Inferior parietal cortex (tissue), 1 donor: ENCODE measurements around the gene ZFPM1.

Experiments used
- DNase-seq: peaks from one replicate; pipeline ENCODE4 v3.0.0-alpha.2; 2016; ENCODE audit errors: extremely low spot score

ZFPM1 gene

GRCh38 chr16:88539261-88539651 is 86.2 kb downstream of the ZFPM1 start:
- no peak for DNase-seq

DNA sequence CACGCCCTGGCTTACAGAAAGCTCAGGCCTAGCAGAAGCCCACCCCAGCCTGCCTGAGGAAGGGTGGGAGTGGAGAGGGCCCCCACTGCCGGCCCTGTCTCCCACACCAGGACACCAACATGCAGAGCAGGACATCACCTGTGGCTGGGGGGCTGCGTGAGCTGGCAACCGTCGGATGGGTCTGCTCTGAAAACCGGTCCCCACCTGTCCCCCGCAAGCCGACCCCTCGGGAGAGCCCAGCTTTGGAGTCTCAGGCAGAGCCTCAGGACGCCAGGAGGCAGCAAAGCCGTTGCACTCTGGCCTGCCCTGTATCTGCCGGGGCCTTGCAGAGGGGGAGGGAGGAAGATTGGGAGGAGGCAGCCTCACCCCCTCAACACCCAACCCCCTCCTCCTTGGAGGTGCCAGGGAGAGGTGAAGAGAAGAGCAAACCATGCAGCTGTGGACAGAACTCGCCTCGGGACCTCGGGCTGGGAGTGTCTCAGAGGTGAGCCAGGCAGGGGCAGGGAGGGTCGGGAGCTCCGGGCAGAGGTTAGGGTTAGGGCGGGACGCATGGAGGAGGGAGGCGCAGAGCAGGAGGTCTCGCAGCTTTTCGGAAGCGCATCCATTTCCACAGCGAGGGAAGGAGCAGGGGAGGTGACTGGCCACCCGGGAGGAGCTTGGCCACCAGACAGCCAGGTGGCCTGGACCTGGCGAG is 86.7 kb downstream of the ZFPM1 start:
- DNase-seq = no peak

GRCh38 chr16:88540346-88540977 is 87.4 kb downstream of the ZFPM1 start:
- no peak for DNase-seq

- no peak for DNase-seq
Observed at GRCh38 chr16:88541831-88542616, 88.9 kb downstream of the ZFPM1 start.

- DNase-seq = no peak
Observed at GRCh38 chr16:88543230-88543813, 90.2 kb downstream of the ZFPM1 start.

DNA sequence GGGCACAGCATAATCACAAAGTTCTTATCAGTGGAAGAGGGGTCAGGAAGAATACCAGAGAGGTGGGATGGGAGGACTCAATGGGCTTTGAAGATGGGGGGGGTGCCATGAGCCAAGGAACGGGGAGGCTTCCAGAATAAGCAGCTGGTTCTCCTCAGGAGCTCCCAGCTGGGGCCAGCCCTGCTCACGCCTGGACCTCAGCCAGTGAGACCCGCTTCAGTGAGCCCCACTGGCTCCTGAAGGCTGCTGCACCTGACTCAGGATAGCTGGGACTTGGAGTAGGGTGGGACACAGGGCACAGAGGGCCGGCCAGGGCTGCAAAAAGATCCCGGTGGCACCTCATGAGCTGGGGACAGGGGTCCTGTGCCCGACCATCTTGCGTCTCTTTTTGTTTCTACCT is 92.7 kb downstream of the ZFPM1 start:
- DNase-seq = no peak

- no peak for DNase-seq
Observed at GRCh38 chr16:88548131-88548874, 95.2 kb downstream of the ZFPM1 start.

DNA sequence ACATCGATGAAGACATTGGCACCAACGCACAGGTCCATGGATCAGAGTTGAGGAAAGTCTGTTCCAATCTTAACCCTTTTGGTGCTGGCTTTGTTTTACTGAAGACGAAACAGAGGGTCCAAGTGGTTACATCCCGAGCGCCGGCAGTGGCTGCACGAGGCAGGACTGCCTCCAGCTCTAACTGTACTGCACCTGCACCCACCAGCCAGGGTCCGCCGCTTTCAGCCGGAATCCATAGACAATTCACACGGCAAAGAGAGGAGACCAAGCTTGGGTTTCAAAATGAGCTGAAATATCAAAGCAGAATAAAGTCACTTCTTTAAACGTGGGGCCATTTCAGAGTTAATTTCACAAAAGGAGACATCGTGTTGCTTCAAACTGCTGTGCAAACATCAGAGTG is 95.9 kb downstream of the ZFPM1 start:
- no peak for DNase-seq

- no peak for DNase-seq
Observed at GRCh38 chr16:88549671-88550245, 96.7 kb downstream of the ZFPM1 start.

DNA sequence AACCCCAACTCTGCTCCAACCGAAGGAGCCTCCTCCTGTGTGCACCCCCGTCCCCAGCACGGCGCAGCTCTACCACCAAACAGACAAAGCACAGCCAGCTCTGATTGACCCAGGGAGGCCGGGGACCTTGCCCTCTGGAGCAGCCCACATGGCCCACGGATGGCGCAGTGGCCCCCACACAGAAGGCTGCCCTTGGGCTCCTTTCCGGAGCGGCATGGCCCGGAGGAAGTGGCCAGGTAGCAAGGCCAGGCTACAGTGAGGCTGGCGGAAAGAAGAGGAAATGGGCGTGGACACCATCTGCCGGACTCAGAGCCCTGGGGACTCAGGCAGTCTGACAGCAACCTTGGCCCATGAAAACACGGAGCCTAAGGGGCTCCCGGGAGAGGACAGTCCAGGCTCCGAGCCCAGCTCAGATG is 97.2 kb downstream of the ZFPM1 start:
- no peak for DNase-seq

- no peak for DNase-seq
Observed at GRCh38 chr16:88552166-88552565, 99.1 kb downstream of the ZFPM1 start.

DNA sequence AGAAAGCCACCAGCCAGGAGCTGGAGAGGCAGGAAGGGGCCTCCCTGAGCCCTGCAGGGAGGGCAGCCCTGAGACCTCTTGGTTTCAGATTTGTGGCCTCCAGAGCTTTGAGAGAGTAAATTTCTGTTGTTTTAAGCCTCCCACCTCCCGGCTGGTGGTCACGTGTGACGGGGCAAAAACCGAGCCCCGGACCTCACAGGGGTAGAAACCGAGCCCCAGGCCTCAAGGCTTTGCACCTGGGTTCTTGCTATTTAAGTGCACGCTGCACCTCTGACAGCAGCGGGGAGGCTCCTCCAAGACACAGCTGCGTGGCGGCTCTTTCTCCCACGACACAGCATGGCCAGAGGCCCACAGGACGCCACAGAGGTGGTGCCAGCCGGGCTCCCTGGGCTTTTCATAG is 99.7 kb downstream of the ZFPM1 start:
- DNase-seq = no peak

- DNase-seq = no peak
Observed at GRCh38 chr16:88553739-88554138, 100.7 kb downstream of the ZFPM1 start.

DNA sequence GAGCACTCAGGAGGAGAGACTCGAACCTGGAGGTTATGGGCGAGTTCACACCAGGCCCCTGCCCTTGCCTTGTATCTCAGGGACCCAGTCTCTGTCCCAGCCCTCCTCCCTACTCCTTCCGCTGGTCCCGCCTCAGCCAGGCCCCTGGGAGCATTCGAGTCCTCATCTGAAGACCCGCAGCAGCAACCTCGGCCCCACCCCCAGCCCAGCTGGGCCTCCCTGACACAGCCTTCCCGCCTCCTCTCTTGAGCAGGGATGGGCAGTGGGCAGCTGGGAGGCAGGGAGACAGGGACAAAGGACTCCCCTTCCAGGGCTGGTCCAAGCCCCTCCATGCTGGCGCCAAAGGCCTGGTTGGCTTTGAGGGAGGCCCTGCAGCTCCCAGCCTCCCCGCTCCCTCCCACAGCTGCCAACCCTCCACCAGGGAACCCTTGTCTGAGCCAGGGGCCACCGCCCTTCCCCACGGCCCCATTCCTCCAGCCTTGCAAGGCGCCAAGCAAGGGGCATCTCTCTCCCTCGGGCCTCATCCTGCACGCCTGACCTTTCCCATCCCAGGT is 101.7 kb downstream of the ZFPM1 start:
- no peak for DNase-seq

DNA sequence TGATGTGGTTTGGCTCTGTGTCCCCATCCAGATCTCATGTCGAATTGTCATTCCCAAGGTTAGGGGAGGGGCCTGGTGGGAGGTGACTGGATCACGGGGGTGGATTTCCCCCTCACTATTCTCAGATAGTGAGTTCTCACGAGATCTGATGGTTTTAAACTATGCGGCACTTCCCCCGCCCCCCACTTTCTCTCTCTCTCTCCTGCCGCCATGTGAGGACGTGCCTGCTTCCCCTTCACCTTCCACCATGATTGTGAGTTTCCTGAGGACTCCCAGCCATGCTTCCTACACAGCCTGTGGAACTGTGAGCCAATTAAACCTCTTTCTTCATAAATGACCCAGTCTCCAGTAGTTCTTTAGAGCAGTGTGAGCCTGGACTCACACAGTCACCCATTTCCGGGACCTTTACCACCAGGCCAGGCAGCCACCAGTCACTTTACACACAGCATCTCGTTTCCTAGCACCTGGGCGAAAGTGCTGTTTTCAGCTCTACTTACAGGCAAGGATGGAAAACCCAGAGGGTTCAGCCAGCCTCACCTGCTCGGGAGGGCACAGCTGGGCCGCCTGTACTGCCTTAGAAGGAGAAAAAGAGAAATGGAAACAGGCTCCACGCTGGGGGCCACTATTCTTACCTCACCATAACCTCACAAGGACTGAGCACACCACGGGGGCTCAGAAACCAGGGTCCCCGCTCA is 103.4 kb downstream of the ZFPM1 start:
- DNase-seq = no peak

DNA sequence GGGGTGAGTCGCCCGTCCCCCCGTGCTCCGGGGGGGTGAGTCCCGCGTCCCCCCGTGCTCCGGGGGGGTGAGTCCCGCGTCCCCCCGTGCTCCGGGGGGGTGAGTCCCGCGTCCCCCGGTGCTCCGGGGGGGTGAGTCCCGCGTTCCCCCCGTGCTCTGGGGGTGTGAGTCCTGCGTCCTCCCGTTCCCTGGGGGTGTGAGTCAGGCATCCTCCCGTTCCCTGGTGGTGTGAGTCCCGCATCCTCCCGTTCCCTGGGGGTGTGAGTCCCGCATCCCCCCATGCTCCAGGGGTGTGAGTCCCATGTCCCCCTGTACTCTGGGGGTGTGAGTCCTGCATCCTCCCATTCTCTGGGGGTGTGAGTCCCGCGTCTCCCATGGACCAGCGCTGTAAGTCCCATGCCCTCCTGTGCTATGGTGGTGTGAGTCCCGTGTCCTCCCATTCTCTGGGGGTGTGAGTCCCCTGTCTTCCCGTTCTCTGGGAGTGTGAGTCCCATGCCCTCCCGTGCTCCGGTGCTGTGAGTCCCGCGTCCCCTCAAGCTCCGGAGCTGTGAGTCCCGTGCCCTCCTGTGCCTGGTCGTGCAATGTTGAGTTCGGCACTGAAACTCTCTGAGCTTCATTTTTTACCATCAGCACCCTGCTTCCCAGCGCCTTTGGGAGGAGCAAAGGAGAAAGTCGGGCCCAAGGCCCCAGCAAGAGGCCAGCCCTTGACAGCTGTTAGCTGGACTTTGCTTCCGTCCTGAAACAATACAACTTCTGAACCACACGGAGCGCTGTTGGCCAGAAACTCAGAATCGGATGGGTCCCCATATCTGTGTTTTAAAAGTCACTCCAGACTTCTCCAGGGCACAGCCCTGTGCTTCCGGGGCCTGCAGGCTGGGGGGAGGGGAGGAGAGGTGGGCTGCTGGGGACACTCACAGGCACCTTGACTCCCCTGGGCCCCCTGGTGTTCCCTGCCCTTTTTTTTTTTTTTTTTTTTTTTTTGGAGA is 105.7 kb downstream of the ZFPM1 start:
- DNase-seq = peak; percentile 45

DNA sequence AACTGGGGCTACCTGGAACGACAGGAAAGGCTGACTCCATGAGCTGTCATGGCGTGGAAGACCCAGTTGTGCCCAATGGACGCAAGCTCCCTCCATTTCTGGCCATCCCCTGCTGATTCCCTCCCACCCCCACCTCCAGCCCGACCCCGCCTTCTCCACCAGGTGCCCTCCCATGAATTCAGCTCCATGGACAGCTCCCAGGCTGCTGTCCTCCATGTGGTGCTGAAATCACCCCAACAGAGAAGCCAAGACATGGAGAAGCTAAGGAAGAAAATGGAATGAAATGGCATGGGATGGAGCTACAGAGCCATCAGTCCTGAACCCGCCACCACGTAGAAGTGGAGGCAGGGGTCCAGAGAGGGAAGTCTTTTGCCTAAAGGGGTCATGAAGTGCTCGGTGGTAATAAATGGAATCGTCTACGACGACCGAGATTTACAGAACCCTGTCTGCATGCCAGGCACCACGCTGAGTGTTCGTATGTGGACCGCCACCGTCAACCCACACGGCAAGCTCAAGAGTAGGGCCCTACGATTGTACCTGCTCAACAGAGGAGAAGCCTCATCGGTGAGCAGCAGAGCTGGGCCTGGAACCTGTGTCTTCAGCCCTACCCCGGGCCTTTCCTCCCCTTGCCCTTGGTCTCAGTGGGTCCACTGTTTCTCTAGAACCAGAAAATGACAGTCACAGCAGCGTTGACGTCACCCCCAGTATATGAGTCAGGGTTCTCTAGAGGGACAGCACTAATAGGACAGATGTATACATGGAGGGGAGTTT is 107.8 kb downstream of the ZFPM1 start:
- no peak for DNase-seq
